PC-3 (cell line): Measurements from ENCODE around the gene NRL. TPM values are rescaled to one million over a fixed set of nuclear protein-coding genes. Genes with fewer than 3 reads are reported as not detected.

Experiments
- ATAC-seq: fragments of 200-7000 bp; cut with Tn5 transposase; 2 replicates; pipeline ENCODE4 v1.9.1; 2020; ENCODE audit warnings: mild to moderate bottlenecking, moderate library complexity
- BruUV-seq: library from RNA; stranded (reverse); fragments of 400-500 nt; replicated peaks from 2 replicates; lab custom pipeline; 2021; lab: Mats Ljungman, UMichigan
- CTCF ChIA-PET: fragments of 300-600 bp; sonication (Branson Sonifier 250); formaldehyde crosslinking; loops from one replicate; lab custom pipeline; 2022; ENCODE audit warnings: antibody characterized with exemption; lab: Charles Lee
- POLR2A ChIA-PET: fragments of 300-600 bp; sonication (Branson Sonifier 250); formaldehyde crosslinking; loops from one replicate; lab custom pipeline; 2022; ENCODE audit warnings: antibody characterized with exemption; ENCODE audit not compliant: unreplicated experiment; lab: Charles Lee
- DNase-seq: peaks from one replicate; pipeline ENCODE4 v3.0.0-alpha.2; 2015
- H2AFZ ChIP-seq: fragments of 300-600 bp; sonication (generic); 2 replicates; pipeline ENCODE4 v1.6.0; 2016; ENCODE audit warnings: antibody characterized with exemption, low read length
- H3F3A ChIP-seq: fragments of 300-600 bp; sonication (generic); one replicate; pipeline ENCODE4 v1.6.0; 2017; ENCODE audit warnings: antibody characterized with exemption, low read length, control low read depth, mild to moderate bottlenecking; ENCODE audit not compliant: unreplicated experiment
- H3K27ac ChIP-seq: fragments of 300-600 bp; sonication (generic); 2 replicates; pipeline ENCODE4 v1.5.1; 2016; ENCODE audit warnings: mild to moderate bottlenecking, low read length
- H3K27me3 ChIP-seq: fragments of 300-600 bp; sonication (generic); 2 replicates; pipeline ENCODE4 v1.6.1; 2016; ENCODE audit warnings: low read length, mixed read lengths
- H3K36me3 ChIP-seq: fragments of 300-600 bp; sonication (generic); 2 replicates; pipeline ENCODE4 v1.6.1; 2016; ENCODE audit warnings: low read depth, mixed run types, low read length, mixed read lengths
- H3K4me1 ChIP-seq: fragments of 300-600 bp; sonication (generic); 2 replicates; pipeline ENCODE4 v1.5.1; 2016; ENCODE audit warnings: low read length; ENCODE audit not compliant: insufficient read depth
- H3K4me2 ChIP-seq: fragments of 300-600 bp; sonication (generic); 2 replicates; pipeline ENCODE4 v1.6.0; 2016; ENCODE audit warnings: low read length
- H3K4me3 ChIP-seq: fragments of 300-600 bp; sonication (generic); 2 replicates; pipeline ENCODE4 v1.5.1; 2016; ENCODE audit warnings: mild to moderate bottlenecking, low read length, mixed read lengths
- H3K79me2 ChIP-seq: fragments of 300-600 bp; sonication (generic); 2 replicates; pipeline ENCODE4 v1.6.1; 2017; ENCODE audit warnings: low read length, mixed read lengths
- H3K9ac ChIP-seq: fragments of 300-600 bp; sonication (generic); 2 replicates; pipeline ENCODE4 v1.6.0; 2016; ENCODE audit warnings: mild to moderate bottlenecking, low read length
- H3K9me2 ChIP-seq: fragments of 300-600 bp; sonication (generic); replicated peaks from 2 replicates; pipeline ENCODE4 v1.6.1; 2016; ENCODE audit warnings: mixed run types, low read length, mixed read lengths
- H3K9me3 ChIP-seq: fragments of 300-600 bp; sonication (generic); 2 replicates; pipeline ENCODE4 v1.6.1; 2016; ENCODE audit warnings: low read length, mixed read lengths
- H4K20me1 ChIP-seq: fragments of 300-600 bp; sonication (generic); 2 replicates; pipeline ENCODE4 v1.6.1; 2016; ENCODE audit warnings: low read length, mixed read lengths
- CTCF ChIP-seq: fragments of 300-600 bp; sonication (generic); conservative IDR thresholded peaks from 2 replicates; pipeline ENCODE4 v1.5.1; 2017; ENCODE audit warnings: antibody characterized with exemption, low read depth, mild to moderate bottlenecking, low read length
- EZH2 ChIP-seq: fragments of 300-600 bp; sonication (generic); IDR thresholded peaks from one replicate; pipeline ENCODE4 v1.6.1; 2017; ENCODE audit warnings: antibody characterized with exemption, mild to moderate bottlenecking, low read length; ENCODE audit not compliant: unreplicated experiment
- EZH2phosphoT487 ChIP-seq: fragments of 300-600 bp; sonication (generic); IDR thresholded peaks from 2 replicates; pipeline ENCODE4 v1.6.1; 2018; ENCODE audit warnings: mild to moderate bottlenecking, antibody characterized with exemption, low read length, borderline replicate concordance
- intact Hi-C: fragments of 100-400 bp; cut with micrococcal nuclease; formaldehyde crosslinking; loops from 2 replicates; pipeline ENCODE4 v1.9.0; 2023
- total RNA-seq: library from RNA; depleted of rRNA; stranded (reverse); fragments of >200 nt; gene quantifications from 2 replicates; pipeline ENCODE4 v1.2.3, GENCODE V29; 2014

Gene NRL
- total RNA-seq, 1 experiment from 2014 or later: 1.5 TPM

DNA sequence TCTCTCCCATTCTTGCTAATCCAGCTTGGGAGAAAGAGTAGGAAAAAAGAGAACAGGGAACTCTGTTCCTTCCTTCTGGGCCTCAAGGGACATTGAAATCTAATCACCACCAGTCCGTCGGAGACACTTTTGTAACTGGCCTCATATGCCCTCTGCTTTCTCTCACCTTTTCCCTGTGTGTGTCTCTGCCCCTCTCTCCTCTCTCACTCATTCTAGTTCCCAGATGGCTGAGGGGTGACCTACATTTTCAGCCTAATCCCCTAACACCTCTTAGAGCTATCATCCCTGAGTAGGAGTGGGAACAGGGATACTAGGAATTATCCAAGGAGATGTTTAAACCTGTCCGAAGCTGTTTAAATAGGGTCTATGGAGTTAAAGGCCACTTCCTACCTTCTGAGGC lies 29.5 kb downstream of the NRL start:
- no peaks in the 10 kb centered on the region for H3K9me3 ChIP-seq
- intact Hi-C loops: no loop called here
- H3K9ac ChIP-seq: no peak overlapping the region
- no peaks in the 10 kb centered on the region for H3K36me3 ChIP-seq
- DNase-seq: no peak
- ATAC-seq: no peak
- no peaks in the 10 kb centered on the region for H3K9me2 ChIP-seq
- H4K20me1 ChIP-seq: no peaks in the 10 kb centered on the region
- no peaks in the 10 kb centered on the region for H3F3A ChIP-seq
- H3K4me1 ChIP-seq: peaks cover 12% of the 10 kb centered on the region
- CTCF ChIA-PET: no interaction called here
- no peak overlapping the region for H3K27ac ChIP-seq
- TF ChIP-seq EZH2phosphoT487: no peak
- no peak overlapping the region for H3K4me2 ChIP-seq
- BruUV-seq: no TSS peak
- no peak overlapping the region for H2AFZ ChIP-seq
- H3K79me2 ChIP-seq: no peaks in the 10 kb centered on the region
- no peak overlapping the region for H3K4me3 ChIP-seq
- no peaks in the 10 kb centered on the region for H3K27me3 ChIP-seq
- POLR2A ChIA-PET: no interaction called here

- CTCF ChIA-PET: no interaction called here
These were observed 30.3 kb downstream of the NRL start for GRCh38 chr14:24084440-24084839.

DNA sequence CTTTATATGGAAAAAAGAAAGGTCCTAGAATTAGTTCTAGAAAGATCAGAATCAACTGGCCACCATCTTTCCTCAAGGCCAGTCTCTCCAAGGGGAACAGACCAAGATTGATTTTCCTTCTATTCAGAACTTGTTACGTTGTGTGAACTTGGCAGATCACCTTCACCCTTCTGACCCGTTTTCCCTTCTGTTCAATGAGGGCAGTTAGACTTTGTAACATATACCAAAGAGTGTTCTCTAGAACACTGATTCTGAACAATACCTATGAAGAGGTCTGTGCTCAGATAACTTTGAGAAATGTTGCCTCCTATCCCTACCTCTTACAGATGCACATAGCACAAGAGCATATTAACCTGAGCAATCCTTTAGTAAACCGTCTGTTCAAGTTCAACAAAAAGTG lies 31.3 kb downstream of the NRL start:
- intact Hi-C loops: no loop called here
- ATAC-seq (no peak), DNase-seq (no peak)
- TF ChIP-seq EZH2phosphoT487 (no peak), EZH2 (no peak), CTCF (no peak)
- no peaks in the 10 kb centered on the region for H3K36me3 ChIP-seq
- H3K4me1 ChIP-seq: peaks cover 12% of the 10 kb centered on the region
- H3K9me3 ChIP-seq: no peaks in the 10 kb centered on the region
- no peaks in the 10 kb centered on the region for H3F3A ChIP-seq
- H3K4me2 ChIP-seq: no peak overlapping the region
- no peak overlapping the region for H3K27ac ChIP-seq
- no peak overlapping the region for H2AFZ ChIP-seq
- no peaks in the 10 kb centered on the region for H3K79me2 ChIP-seq
- H4K20me1 ChIP-seq: no peaks in the 10 kb centered on the region
- H3K4me3 ChIP-seq: no peak overlapping the region
- ChIA-PET CTCF (no interaction called here), POLR2A (no interaction called here)
- no peaks in the 10 kb centered on the region for H3K9me2 ChIP-seq
- H3K9ac ChIP-seq: no peak overlapping the region
- no TSS peak for BruUV-seq
- H3K27me3 ChIP-seq: no peaks in the 10 kb centered on the region

More at GRCh38 chr14:24084440-24084839, 30.3 kb downstream of the NRL start:
- no peak overlapping the region for H2AFZ ChIP-seq
- H3K27me3 ChIP-seq: no peaks in the 10 kb centered on the region
- no peak for TF ChIP-seq EZH2phosphoT487
- no peak for TF ChIP-seq EZH2
- H3K4me2 ChIP-seq: no peak overlapping the region
- H3K9ac ChIP-seq: no peak overlapping the region
- H3K36me3 ChIP-seq: no peaks in the 10 kb centered on the region
- H3K27ac ChIP-seq: no peak overlapping the region
- no peaks in the 10 kb centered on the region for H3K9me2 ChIP-seq
- H3K79me2 ChIP-seq: no peaks in the 10 kb centered on the region
- H4K20me1 ChIP-seq: no peaks in the 10 kb centered on the region
- H3K9me3 ChIP-seq: no peaks in the 10 kb centered on the region
- no peaks in the 10 kb centered on the region for H3F3A ChIP-seq
- no peak overlapping the region for H3K4me3 ChIP-seq
- peaks cover 12% of the 10 kb centered on the region for H3K4me1 ChIP-seq
- intact Hi-C loops: no loop called here
- POLR2A ChIA-PET: no interaction called here
- DNase-seq: no peak
- ATAC-seq: no peak
- BruUV-seq: no TSS peak
